T-helper 9 cell (primary cell): ENCODE measurements around the gene PZP.
"Not testable (repeated sequence)": the region's sequence is repeated elsewhere in the genome, so short reads cannot be mapped to it uniquely, and the experiment has no call there.

ENCODE experiments used
- DNase-seq: peaks from one replicate; pipeline ENCODE4 v3.0.0-alpha.2; 2020
- total RNA-seq, 2 donors: gene quantifications; one replicate each; lab custom pipeline; 2026; lab: John Stamatoyannopoulos, UW

Gene PZP
- total RNA-seq: 0 reads per million in 2 donors

DNA sequence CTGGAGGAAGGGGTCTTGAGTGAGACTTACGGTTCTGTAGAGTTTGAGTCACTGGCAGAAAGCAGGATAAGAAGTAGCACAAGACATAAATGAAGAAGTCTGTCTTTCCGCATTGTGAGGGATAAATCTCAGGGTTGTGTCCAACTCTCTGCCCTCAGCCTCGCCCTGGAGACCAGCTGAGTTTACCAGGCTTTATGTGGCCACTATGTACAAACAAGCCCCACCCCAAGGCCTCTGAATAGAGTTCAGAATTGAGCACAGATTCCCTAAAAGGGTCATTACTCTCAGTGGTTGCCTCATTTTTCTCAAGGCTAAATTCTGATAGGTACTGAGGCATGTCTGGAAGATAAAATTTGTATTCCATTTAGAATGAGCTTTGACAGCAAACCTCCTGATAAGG, at the start of gene PZP:
TSS of gene PZP (minus strand) at position 167 of the 400 bp plus-strand sequence. CDS start at position 113, 54 bp downstream.
- DNase-seq: no peak

DNA sequence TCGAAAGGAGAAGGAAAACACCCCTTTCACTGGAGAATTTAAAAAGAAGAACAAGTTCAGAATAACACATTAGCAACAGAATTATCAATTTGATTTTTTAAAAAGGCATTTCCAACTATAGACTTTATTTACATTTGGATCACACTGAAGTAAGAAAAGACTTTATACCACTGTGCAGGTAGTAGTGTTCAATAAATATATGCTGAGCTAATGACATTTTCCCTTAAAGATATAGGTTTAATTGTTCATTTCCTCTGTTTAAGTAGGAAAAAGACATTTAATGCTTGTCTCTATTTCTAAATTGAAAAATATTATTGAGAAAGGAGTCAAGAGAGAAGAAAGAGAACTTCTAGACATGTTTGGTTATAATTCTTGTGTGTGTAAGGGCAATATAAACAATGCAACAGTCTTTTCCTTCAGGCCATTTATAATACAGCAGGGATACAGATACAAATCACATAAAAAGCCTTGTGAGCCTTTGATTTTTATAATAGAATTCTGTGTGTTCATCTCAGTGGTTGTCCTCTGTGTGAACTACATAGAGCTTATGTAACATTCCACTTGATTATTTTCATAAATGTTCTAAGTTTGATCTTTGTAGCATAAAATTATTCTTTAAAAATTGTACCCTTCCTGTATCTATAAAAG, 48.7 kb upstream of the PZP start:
- no peak for DNase-seq

DNA sequence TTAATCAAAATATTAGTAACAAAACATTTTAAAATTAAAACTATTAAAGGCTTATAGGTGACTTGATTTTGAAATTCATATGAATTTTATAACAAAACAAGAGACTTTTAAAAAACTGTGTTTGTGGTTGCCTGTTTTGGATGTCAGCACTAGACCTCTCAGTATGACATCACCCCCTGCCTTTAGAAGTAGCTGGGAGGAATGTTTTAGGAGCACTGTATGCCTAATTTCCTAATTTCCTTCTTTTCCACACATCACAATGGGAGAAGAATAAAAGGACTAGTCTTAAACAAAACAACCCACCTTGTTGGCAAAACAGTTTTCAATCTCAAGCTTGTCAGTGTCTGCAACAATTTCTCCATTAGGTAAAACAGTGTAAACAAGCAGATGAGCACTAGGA, 48.1 kb upstream of the PZP start:
- DNase-seq: no peak

DNA sequence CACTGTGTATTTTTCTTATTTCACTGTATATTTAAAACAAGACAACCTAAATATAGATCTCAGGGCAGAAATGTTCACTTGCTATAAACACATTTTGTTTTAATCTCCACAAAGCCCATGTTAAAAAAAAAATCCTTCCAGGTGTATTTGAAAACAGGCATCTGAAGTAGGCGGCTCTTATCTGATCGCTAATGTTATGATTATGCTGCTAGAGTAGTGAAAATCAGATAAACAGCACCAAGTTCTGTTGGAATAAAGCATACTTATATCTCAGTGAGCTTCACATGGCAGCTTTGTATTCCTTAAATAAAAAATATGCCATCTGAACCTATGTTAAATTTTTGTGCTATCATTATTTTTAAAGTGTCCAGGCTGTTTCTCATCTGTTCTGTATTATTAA, 47.6 kb upstream of the PZP start:
- no peak for DNase-seq

DNA sequence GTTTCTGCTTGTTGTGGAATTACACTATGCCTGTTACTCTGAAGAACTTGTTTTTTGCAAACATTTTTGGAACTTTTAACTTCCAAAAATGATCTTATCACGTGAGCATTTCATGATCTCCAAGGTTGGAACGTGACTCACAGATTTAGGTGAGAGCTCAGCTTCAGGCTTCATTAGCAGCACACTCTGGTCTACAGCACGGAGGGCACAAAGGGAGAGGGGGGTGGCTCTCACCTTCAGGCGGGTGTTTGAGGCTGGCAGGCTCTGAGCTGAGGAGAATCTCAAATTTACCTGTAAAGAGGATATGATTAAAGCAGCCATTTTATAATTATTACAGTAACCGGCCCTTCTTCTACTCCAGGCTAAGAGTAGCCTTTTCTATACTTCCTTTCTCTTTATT, 45.3 kb upstream of the PZP start:
- no peak for DNase-seq

DNA sequence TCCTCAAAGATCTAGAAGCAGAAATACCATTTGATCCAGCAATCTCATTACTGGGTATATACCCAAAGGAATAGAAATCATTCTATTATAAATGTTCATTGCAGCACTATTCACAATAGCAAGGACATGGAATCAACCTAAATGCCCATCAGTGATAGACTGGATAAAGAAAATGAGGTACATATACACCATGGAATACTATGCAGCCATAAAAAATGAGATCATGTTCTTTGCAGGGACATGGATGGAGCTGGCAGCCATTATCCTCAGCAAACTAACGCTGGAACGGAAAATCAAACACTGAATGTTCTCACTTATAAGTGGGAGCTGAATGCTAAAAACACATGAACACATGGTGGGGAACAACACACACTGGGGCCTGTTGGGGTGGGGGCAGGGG, 44.6 kb upstream of the PZP start:
- not testable (repeated sequence) for DNase-seq

DNA sequence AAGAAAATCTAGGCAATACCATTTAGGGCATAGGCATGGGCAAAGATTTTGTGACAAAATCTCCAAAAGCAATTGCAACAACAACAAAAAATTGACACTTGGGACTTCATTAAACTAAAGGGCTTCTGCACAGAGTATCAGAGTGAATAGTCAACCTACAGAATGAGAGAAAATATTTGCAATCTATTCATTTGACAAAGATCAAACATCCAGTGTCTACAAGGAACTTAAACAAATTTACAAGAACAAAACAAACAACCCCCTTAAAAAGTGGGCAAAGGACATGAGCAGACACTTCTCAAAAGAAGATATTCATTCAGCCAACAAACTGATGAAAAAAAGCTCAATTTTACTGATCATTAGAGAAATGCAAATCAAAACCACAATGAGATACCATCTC, 44.1 kb upstream of the PZP start:
- DNase-seq: no peak

DNA sequence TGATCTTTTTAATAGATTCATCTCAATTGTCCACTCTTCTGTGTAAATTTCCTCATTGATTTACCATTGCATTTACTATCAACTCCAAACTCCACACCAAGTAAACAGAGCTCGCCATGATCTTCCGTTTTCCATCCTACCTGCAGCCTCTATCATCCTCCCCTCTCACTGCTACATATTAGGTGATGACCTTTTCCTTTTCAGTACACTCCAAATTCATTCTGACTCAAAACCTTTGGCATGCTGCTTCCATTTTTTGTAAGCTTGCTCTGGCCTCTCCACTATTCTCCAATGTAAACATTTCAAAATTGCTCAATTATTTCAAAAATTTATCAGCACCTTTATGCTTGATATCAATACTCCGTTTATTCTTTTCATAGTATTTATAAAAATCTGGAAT, 40.2 kb upstream of the PZP start:
- DNase-seq: no peak

DNA sequence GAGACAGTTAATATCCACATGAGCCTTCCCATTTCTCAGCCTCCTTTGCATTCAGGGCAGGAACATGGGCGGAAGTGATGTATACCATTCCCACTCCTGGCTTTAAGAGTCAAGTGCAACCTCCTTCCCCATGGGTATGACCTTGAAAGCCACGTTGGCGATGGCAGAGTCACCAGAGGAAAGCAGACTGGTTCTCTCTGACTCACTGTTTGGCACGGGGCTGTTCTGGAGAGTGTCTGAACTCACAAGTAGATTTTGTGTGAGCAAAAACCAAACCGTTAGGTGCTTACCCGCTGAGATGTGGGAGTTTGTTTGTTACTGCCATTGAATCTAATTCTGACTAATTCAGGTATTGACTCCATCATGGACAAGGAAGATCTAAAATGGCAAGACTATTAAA, 36.7 kb upstream of the PZP start:
- no peak for DNase-seq

DNA sequence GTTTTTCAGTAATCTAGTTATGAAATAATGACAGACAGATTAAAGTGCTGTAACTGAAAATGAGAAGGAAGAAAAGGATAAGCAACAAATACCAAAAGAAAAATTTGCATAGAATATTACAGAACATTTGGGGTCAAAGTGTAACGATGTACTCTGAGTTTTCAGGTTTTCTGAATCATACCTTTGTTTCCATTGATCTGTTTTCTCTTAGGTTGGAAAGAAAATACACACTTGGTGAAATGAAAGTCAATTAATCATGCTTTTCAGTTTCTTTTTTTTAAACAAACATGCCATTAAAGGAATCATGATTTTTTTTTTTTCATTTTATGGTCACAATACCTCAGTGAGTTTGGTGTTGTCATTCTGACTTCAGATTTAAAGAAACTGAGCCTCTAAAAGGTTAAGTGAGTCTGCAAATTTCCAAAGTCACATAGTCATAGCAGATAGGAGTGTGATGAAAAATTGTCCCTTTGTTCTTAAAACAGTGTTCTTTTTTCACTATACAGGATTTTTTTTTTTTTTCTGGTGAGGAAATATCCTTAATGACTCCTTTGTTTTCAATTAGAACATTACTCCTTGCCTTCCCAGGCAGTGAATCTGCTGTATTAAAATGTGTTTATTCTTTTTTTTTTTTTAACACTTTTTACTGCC, 35.9 kb upstream of the PZP start:
- DNase-seq: no peak

DNA sequence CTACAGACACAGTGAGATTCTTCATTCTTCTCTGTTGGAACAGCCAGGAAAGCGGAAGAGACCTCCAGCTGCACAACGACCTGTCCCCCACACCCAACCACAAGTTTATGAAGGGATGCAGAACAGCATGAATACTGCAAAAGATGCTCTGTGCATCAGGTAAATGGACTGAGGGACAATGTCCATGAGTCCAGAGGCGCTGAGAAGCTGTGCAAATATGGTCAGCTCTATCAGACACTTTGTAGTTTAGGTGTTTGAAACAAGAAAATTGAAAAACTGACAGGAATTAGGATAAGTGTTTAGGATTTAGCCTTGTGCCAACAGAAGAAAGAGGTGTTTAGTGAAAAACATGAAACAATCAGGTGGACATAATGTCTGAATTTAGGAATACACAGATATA, 33.1 kb upstream of the PZP start:
- no peak for DNase-seq

DNA sequence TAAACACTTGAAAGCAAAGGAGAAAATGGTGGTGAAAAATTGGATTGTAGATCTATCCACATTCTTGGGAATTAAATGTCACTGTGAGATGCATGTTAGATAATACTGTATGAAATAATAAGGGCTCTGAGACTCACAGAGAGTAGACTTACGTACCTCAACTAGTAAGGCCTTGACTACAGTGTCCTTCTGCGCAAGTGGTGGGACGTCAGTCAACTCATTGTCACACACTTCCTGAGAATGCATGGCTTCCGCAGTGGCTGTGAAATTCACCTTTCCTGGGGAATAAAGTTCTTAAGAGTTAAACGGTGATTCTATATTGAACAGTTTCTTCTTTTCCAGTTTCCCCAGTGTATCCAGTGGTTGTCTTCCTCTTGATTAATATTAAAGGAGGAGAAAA, 32.6 kb upstream of the PZP start:
- DNase-seq: no peak

DNA sequence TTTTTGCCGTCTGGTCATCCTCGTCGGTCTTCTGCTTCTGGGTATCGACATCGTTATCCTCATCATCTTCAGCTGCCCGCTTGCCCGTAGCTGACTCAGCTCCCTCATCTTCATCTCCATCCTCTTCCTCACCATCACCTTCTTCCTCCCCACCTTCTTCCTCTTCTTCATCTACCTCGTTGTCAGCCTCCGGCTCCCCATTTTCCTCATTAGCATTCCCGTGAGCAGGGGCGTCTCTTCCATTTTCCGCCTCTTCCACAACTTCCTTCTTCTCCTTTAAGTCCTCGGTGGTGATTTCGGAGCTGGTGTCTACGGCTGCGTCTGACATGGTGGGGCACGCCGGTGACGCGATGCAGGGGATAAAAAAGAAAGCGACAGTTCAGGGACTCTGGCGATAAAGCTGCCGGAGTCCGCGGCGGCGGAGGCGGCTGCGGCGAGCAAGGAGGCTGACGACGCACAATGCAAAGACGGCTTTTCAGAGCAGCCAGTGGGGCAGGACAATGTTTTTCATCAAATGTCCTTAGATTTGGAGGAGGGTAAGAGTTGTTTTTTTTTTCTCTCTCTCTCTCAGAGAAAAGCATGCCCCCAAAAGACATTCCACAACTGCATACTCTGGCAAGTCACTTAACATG, 31.9 kb upstream of the PZP start:
- peak; percentile 15 for DNase-seq

DNA sequence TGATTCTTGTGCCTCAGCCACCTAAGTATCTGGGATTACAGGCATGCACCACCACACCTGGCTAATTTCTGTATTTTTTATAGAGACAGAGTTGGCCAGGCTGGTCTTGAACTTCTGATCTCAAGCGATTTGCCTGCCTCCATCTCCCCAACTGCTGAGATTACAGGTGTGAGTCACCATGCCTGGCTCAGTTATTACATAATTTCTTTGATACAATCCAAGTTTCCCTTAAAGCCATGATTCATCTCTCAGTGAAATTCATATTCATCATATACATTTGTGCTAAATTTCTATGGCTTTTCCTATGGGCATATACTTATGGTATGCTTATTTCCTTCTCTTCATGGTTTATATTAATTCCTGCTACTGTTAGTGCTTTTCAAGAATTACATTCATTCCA, 29.1 kb upstream of the PZP start:
- no peak for DNase-seq

DNA sequence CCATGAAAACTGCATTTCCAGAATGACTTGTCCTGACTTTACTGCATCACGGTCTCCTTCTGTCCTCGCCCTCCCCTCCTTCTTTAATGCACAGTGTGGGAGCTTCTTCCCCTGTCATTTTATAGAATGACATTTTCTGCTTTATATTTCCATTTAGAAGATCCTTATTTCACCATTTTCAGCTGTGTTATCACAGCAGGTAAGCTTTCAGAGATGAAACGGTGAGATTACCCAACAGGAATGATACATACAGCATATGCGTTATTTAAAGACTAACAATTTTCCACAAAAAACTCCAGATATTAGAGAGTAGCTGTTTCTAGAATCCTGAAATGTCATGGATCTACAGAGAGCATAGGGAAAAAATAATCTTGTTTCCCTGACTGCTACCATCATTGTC, 27.3 kb upstream of the PZP start:
- no peak for DNase-seq

DNA sequence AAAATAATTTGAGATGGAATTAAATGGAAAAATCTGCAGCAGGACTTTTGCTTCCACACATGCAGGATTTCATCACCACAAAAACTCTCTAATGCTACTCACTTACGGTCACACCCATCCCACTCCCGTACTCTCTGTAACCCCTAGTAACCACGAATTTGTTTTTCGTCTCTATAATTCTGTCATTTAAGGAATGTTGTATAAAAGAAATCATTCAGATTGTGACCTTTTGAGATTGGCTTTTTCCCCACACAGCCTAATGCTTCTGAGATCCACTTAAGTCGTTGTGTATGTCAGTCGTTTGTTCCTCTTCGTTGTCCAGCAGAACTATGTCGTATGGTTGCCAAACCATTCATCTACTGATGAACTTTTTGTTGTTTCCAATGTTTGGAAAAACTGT, 19.8 kb upstream of the PZP start:
- no peak for DNase-seq

DNA sequence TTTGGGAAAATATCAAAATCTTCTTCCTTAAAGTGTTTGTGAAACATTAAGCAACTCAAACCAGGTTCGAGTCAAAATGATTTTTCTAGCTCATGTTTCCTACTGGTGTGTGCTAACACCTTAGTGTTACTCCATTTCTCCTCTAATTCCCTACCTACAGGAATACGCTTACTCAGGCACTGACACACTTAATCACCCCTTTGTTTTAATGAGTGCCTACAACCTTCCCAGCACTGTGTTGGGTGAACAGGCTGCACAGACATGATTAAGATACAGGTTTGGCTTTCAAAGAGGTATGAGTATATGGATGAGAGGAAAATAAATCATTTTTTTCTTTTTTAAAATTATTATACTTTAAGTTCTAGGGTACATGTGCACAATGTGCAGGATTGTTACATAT, 15.6 kb upstream of the PZP start:
- no peak for DNase-seq

DNA sequence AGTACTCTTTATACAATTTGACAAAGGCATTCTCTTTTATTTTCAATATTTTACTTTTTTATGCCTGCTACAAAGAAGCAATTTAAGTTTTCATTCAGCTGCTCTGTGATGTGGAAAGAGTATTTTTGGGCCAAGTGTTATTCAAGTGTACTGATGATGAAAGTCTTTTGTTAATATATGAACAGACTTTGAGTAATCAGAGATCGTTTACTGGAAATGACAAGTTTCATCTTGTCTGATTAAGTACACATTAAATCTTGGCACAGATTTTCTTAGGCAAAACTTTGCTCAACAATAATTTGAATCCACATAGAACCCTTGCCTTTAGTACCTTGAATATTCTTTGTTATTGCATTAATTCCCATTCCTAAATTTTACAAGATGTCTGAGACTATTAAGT, 13.3 kb upstream of the PZP start:
- DNase-seq: no peak

DNA sequence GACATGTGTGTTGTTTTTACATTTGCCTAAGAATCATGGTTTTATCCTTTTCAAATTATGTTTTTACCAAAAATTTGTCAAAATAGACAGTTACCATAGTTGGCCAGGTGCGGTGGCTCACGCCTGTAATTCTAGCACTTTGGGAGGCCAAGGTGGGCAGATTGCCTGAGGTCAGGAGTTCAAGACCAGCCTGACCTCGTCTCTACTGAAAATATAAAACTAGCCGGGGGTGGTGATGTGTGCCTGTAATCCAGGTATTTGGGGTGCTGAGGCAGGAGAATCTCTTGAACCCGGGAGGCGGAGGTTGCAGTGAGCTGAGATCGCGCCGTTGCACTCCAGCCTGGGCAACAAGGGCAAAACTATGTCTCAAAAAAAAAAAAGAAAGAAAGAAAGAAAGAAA, 12.8 kb upstream of the PZP start:
- not testable (repeated sequence) for DNase-seq

DNA sequence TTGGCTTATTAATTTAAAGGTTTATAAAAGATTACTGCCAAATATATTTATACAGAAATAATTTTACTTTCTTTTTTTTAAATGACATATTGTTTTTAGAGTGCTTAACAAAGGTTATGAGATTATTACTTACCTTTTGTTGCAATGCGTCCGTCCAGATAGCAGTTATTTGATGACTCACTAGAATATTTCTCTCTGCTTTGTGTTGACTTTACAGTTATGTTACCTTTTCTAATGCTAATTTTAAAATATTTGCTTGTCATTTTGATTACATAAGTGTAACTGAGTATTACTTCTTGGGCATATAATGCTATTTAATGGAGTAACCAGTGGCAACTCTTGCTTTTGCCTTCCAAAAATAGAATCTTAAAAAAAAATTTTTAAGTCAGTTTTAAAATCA, 6.3 kb upstream of the PZP start:
- DNase-seq: no peak

DNA sequence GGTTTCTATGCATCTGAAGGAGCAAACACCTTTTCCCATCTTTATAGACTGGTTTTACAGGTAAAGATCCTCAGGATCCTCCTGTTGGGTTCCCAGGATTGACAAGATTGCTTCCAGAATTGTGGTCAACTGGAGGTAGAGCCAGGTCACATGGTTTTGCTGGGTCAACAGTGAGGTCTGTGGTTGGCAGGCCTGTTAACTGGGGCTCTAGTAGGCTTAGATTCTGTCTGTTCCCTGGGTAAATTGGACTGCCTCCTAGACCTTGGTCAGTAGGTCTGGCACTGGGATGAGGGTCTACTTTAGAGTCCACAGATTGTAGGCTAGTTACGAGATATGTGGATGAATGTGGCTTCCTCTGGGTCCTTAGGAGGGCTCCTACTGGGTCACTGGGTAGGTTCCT, 3.5 kb upstream of the PZP start:
- DNase-seq: no peak

DNA sequence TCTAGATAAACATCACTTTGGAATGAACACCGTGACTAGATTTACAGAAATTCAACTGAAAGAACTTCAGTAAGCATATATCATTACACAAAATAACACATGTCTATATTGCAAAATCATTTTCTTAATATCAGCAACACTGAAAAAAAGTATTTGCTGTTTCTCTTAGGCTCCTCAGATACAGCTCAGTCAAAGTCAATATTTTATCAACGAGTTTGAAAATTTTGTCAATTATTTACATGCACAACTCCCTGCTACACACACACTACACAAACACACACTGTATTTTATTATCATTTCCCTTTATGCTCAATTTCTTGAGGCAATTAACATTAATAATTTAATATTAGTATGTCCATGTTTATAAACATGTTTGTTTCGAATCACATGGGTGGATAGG, 3.8 kb downstream of the PZP start:
- no peak for DNase-seq

DNA sequence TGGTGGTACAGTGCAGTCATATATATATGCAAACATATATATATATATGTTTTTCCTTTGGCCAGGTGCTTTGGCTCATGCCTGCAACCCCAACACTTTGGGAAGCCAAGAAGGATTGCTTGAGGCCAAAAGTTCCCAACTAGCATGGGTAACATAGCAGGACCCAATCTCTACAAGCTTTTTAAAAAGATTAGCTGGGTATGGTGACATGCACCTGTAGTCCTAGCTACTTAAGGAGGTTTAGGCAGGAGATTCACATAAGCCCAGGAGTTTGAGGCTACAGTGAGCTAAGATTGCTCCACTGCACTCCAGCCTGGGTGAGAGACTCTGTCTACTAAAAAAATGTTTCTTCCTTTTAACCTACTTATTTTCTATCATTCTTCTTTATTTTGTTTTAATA, 10.2 kb downstream of the PZP start:
- no peak for DNase-seq

DNA sequence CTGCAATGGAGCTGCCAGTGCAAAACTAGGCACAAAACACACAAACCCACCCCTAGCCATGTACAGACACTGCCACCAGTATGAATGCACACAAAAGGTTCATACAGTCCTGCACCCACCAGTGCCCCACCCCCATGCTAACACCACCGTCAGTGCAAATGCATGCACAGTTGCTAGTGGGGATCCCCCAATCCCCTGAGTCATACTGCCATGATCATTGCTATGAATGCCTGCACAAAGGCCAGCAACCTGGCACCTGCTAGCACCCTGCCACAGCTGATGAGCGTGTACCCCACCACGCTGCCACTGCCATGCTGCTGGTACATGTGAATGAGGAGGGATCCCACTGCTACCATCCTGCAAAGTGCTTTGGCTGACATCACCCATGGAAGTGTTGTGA, 23.9 kb downstream of the PZP start:
- no peak for DNase-seq

DNA sequence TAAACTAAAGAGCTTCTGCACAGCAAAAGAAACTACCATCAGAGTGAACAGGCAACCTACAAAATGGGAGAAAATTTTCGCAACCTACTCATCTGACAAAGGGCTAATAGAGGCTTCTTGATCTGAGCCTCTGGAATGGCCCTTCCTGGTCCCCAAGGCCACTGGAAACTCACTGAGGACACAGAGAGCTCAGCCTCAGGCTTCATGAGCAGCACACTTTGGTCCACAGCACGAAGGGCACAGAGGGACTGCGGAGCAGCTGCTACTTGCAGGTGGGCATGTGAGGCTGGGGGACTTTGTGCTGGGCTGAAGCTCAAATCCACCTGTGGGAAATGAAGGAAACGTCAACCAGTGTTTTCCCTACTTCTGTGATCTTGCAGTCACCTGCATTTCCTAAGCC, 27.4 kb downstream of the PZP start:
- DNase-seq: no peak
